Fibroblast of lung (primary cell): ENCODE measurements around the gene ATP6V0C. TPM values are rescaled to one million over a fixed set of nuclear protein-coding genes. Genes with fewer than 3 reads are reported as not detected.
"Not testable (repeated sequence)": the region's sequence is repeated elsewhere in the genome, so short reads cannot be mapped to it uniquely, and the experiment has no call there.

Experiments
- DNase-seq, 2 donors: peaks; one replicate each; pipeline versions ENCODE4 v3.0.0 to v3.0.0-alpha.2; 2010; ENCODE audit warnings: low read depth in 2 of 2
- H2AFZ ChIP-seq: 2 replicates; pipeline ENCODE4 v1.5.1; 2012; ENCODE audit warnings: low read length, control low read depth, inconsistent platforms
- H3K27ac ChIP-seq: 2 replicates; pipeline ENCODE4 v1.5.1; 2011; ENCODE audit warnings: low read length, control low read depth; ENCODE audit not compliant: insufficient read depth
- H3K27me3 ChIP-seq: 2 replicates; pipeline ENCODE4 v1.5.1; 2011; ENCODE audit warnings: mild to moderate bottlenecking, low read length; ENCODE audit not compliant: control insufficient read depth, insufficient read depth
- H3K36me3 ChIP-seq: 2 replicates; pipeline ENCODE4 v1.5.1; 2011; ENCODE audit warnings: low read length; ENCODE audit not compliant: control insufficient read depth, insufficient read depth
- H3K4me1 ChIP-seq: 2 replicates; pipeline ENCODE4 v1.5.1; 2011; ENCODE audit warnings: low read length; ENCODE audit not compliant: control insufficient read depth, insufficient read depth; ENCODE audit errors: extremely low read depth
- H3K4me2 ChIP-seq: 2 replicates; pipeline ENCODE4 v1.5.1; 2011; ENCODE audit warnings: low read length, control low read depth; ENCODE audit not compliant: insufficient read depth; ENCODE audit errors: extremely low read depth
- H3K4me3 ChIP-seq, 4 experiments: fragments of 200-600 bp in 1 of 4; sonication (generic) in 1 of 4; replicated peaks in 1 of 4; 2 replicates each; pipeline ENCODE4 v1.5.1; 2011 to 2016; ENCODE audit warnings: low read length in 4 of 4, low read depth in 3 of 4, mild to moderate bottlenecking in 3 of 4, control low read depth in 2 of 4, inconsistent platforms in 1 of 4, mixed read lengths in 1 of 4; ENCODE audit not compliant: insufficient read depth in 1 of 4; ENCODE audit errors: control extremely low read depth in 1 of 4
- H3K79me2 ChIP-seq: 2 replicates; pipeline ENCODE4 v1.5.1; 2012; ENCODE audit warnings: mild to moderate bottlenecking, low read length, inconsistent platforms; ENCODE audit not compliant: control insufficient read depth, insufficient read depth
- H3K9ac ChIP-seq: 2 replicates; pipeline ENCODE4 v1.5.1; 2011; ENCODE audit warnings: mild to moderate bottlenecking, low read length, control low read depth; ENCODE audit not compliant: insufficient read depth
- H3K9me3 ChIP-seq: 2 replicates; pipeline ENCODE4 v1.5.1; 2012; ENCODE audit warnings: low read depth, low read length; ENCODE audit not compliant: control insufficient read depth, insufficient read depth
- H4K20me1 ChIP-seq: 2 replicates; pipeline ENCODE4 v1.5.1; 2011; ENCODE audit warnings: low read length; ENCODE audit not compliant: control insufficient read depth, insufficient read depth; ENCODE audit errors: extremely low read depth
- CTCF ChIP-seq, 2 donors: IDR thresholded peaks in 1 of 2; conservative IDR thresholded peaks in 1 of 2; 1 replicate in 1 of 2; 2 replicates in 1 of 2; pipeline ENCODE4 v1.5.1; 2011 to 2012; ENCODE audit warnings: low read length in 2 of 2, control low read depth in 1 of 2, inconsistent platforms in 1 of 2, low read depth in 1 of 2, mild to moderate bottlenecking in 1 of 2
- EZH2 ChIP-seq: IDR thresholded peaks from 2 replicates; pipeline ENCODE4 v1.5.1; 2012; ENCODE audit warnings: low read length, control low read depth, mild to moderate bottlenecking; ENCODE audit errors: missing control alignments
- polyA plus RNA-seq, 2 donors: library from polyadenylated mRNA; depleted of rRNA in 1 of 2; stranded (reverse) in 1 of 2; unstranded in 1 of 2; fragments of >200 nt; gene quantifications; 2 replicates each; pipeline ENCODE4 v1.2.1, GENCODE V29; 2011 to 2012; ENCODE audit warnings: missing spikeins in 1 of 2
- total RNA-seq: library from RNA; depleted of rRNA; stranded (reverse); fragments of >200 nt; gene quantifications from 2 replicates; pipeline ENCODE4 v1.2.1, GENCODE V29; 2014

ATP6V0C gene
- total and polyA plus RNA-seq, 2 donors (not counting 1 experiment from before 2014, with no cell fraction given), result 11.2 to 43.0 TPM

- no peak overlapping the region for H3K4me2 ChIP-seq
- no peaks in the 10 kb centered on the region for H4K20me1 ChIP-seq
- no peak overlapping the region for H3K4me3 ChIP-seq
- H3K27ac ChIP-seq, result no peak overlapping the region
- H3K4me1 ChIP-seq, result peaks cover 15% of the 10 kb centered on the region
- H3K9me3 ChIP-seq, result no peaks in the 10 kb centered on the region
- H2AFZ ChIP-seq, result no peak overlapping the region
- H3K79me2 ChIP-seq, result peaks cover 4% of the 10 kb centered on the region
- TF ChIP-seq CTCF (conservative IDR thresholded peaks at IDR 0.05 in 1 of 2, IDR thresholded peaks at IDR 0.05 in 1 of 2; ENCODE audit: low read depth in 1 of 2, low read length in 2 of 2) (no peak), EZH2 (no peak)
- DNase-seq, result no peak
- no peak overlapping the region for H3K9ac ChIP-seq
- no peaks in the 10 kb centered on the region for H3K27me3 ChIP-seq
- peaks cover 9% of the 10 kb centered on the region for H3K36me3 ChIP-seq
These were observed 20.2 kb downstream of the ATP6V0C start for GRCh38 chr16:2533912-2534311.

- not testable (repeated sequence) for H3K27me3 ChIP-seq, H4K20me1 ChIP-seq, H3K4me3 ChIP-seq
These were observed 20.6 kb downstream of the ATP6V0C start for GRCh38 chr16:2534335-2534734.

GRCh38 chr16:2535625-2536013 lies 21.9 kb downstream of the ATP6V0C start:
- H3K4me2 ChIP-seq, result peak overlapping the region; percentile 15

More at GRCh38 chr16:2534335-2534734, 20.6 kb downstream of the ATP6V0C start:
- not testable (repeated sequence) for H3K79me2 ChIP-seq, H3K36me3 ChIP-seq, H3K9me3 ChIP-seq, H3K9ac ChIP-seq, H2AFZ ChIP-seq, H3K27ac ChIP-seq, DNase-seq, H3K4me2 ChIP-seq
- H3K4me1 ChIP-seq, result peaks cover 16% of the 10 kb centered on the region

More at GRCh38 chr16:2535625-2536013, 21.9 kb downstream of the ATP6V0C start:
- Histone ChIP-seq H3K27ac (peak overlapping the region; percentile 80), H4K20me1 (no peaks in the 10 kb centered on the region), H3K4me3 (no peak overlapping the region), H3K27me3 (no peaks in the 10 kb centered on the region), H3K79me2 (peaks cover 19% of the 10 kb centered on the region), H3K9me3 (no peaks in the 10 kb centered on the region), H3K9ac (no peak overlapping the region), H2AFZ (no peak overlapping the region), H3K36me3 (no peaks in the 10 kb centered on the region), H3K4me1 (peaks cover 24% of the 10 kb centered on the region)
- TF ChIP-seq CTCF (conservative IDR thresholded peaks at IDR 0.05 in 1 of 2, IDR thresholded peaks at IDR 0.05 in 1 of 2; ENCODE audit: low read depth in 1 of 2, low read length in 2 of 2) (no peak), EZH2 (no peak)
- peak; percentile 75 to 93 for DNase-seq
